Suprapubic skin (tissue), 4 donors: ENCODE measurements around the gene ZDHHC11B. TPM values are rescaled to one million over a fixed set of nuclear protein-coding genes. Genes with fewer than 3 reads are reported as not detected.
"Not testable (repeated sequence)": the region's sequence is repeated elsewhere in the genome, so short reads cannot be mapped to it uniquely, and the experiment has no call there.

Source experiments
- DNase-seq, 2 donors: peaks; one replicate each; pipeline ENCODE4 v3.0.0-alpha.2; 2019; ENCODE audit warnings: low spot score in 2 of 2
- H3K27ac ChIP-seq: fragments of 200-600 bp; sonication (generic); one replicate; pipeline ENCODE4 v1.5.1; 2019
- H3K27me3 ChIP-seq: fragments of 200-600 bp; sonication (generic); one replicate; pipeline ENCODE4 v1.5.1; 2019
- H3K36me3 ChIP-seq: fragments of 200-600 bp; sonication (generic); one replicate; pipeline ENCODE4 v1.5.1; 2019
- H3K4me1 ChIP-seq: fragments of 200-600 bp; sonication (generic); one replicate; pipeline ENCODE4 v1.5.1; 2019
- H3K4me3 ChIP-seq: fragments of 200-600 bp; sonication (generic); one replicate; pipeline ENCODE4 v1.5.1; 2019; ENCODE audit warnings: mild to moderate bottlenecking
- H3K9me3 ChIP-seq: fragments of 200-600 bp; sonication (generic); one replicate; pipeline ENCODE4 v1.5.1; 2019
- WGBS: methylation state at CpG from one replicate; pipeline ENCODE4 v1.1.5; 2018; 5-methylcytosine and 5-hydroxymethylcytosine counted together
- total RNA-seq, 4 donors: library from RNA; depleted of rRNA; stranded (reverse); fragments of >200 nt; gene quantifications; one replicate each; pipeline ENCODE4 v1.1.0, GENCODE V29; 2016

ZDHHC11B gene
- total RNA-seq, 4 donors from 2014 or later, result 9.3 to 35.2 (median 19.4) TPM

- H3K9me3 ChIP-seq, H3K27ac ChIP-seq, DNase-seq, H3K27me3 ChIP-seq, H3K36me3 ChIP-seq, H3K4me3 ChIP-seq, H3K4me1 ChIP-seq: not testable (repeated sequence)
- 92% methylated on average over 1 of the region's 1 CpG for WGBS
Observed at GRCh38 chr5:794948-795347, 10.4 kb upstream of the ZDHHC11B start.

GRCh38 chr5:788703-789102 is 4.2 kb upstream of the ZDHHC11B start:
- WGBS, result 91% methylated on average over 10 of the region's 10 CpGs

GRCh38 chr5:787857-788233 is 3.3 kb upstream of the ZDHHC11B start:
- H3K4me1 ChIP-seq, result peaks cover 25% of the 10 kb centered on the region
- H3K27me3 ChIP-seq, H3K9me3 ChIP-seq, H3K36me3 ChIP-seq, H3K27ac ChIP-seq, DNase-seq, H3K4me3 ChIP-seq: not testable (repeated sequence)
- WGBS, result 93% methylated on average over 6 of the region's 6 CpGs

More at GRCh38 chr5:788703-789102, 4.2 kb upstream of the ZDHHC11B start:
- DNase-seq, H3K9me3 ChIP-seq, H3K27me3 ChIP-seq, H3K27ac ChIP-seq, H3K4me3 ChIP-seq, H3K36me3 ChIP-seq: not testable (repeated sequence)
- H3K4me1 ChIP-seq, result peaks cover 18% of the 10 kb centered on the region

GRCh38 chr5:787224-787856 is 2.8 kb upstream of the ZDHHC11B start:
- not testable (repeated sequence) for DNase-seq, H3K9me3 ChIP-seq, H3K36me3 ChIP-seq, H3K27ac ChIP-seq, H3K27me3 ChIP-seq, H3K4me3 ChIP-seq
- peaks cover 25% of the 10 kb centered on the region for H3K4me1 ChIP-seq
- 92% methylated on average over 6 of the region's 18 CpGs for WGBS

GRCh38 chr5:785181-785705 is 714 bp upstream of the ZDHHC11B start:
- H3K9me3 ChIP-seq, H3K27ac ChIP-seq, H3K36me3 ChIP-seq, H3K27me3 ChIP-seq: not testable (repeated sequence)
- 13% methylated on average over 12 of the region's 43 CpGs for WGBS
- Histone ChIP-seq H3K4me1 (peaks cover 25% of the 10 kb centered on the region), H3K4me3 (peak overlapping the region; percentile 68)
- DNase-seq, result peak; percentile 71 to 77

- under 1% methylated on average over 35 of the region's 43 CpGs for WGBS
- not testable (repeated sequence) for H3K36me3 ChIP-seq, H3K27ac ChIP-seq, H3K9me3 ChIP-seq, H3K27me3 ChIP-seq
- peak overlapping the region; percentile 68 for H3K4me3 ChIP-seq
- H3K4me1 ChIP-seq, result peaks cover 25% of the 10 kb centered on the region
- DNase-seq, result peak; percentile 72 to 82
Observed at GRCh38 chr5:783881-784427, 575 bp downstream of the ZDHHC11B start.

- not testable (repeated sequence) for H3K27me3 ChIP-seq, H3K27ac ChIP-seq, DNase-seq, H3K36me3 ChIP-seq, H3K9me3 ChIP-seq
- Histone ChIP-seq H3K4me3 (peak overlapping the region; percentile 68), H3K4me1 (peaks cover 25% of the 10 kb centered on the region)
- 3% methylated on average over 25 of the region's 31 CpGs for WGBS
Observed at GRCh38 chr5:783049-783802, 1.3 kb downstream of the ZDHHC11B start.

GRCh38 chr5:782356-782755 is 2.2 kb downstream of the ZDHHC11B start:
- not testable (repeated sequence) for H3K27ac ChIP-seq, H3K27me3 ChIP-seq, H3K9me3 ChIP-seq, DNase-seq, H3K36me3 ChIP-seq, H3K4me3 ChIP-seq
- H3K4me1 ChIP-seq, result peaks cover 25% of the 10 kb centered on the region
- no CpG with 5 or more reads among the region's 12 CpGs for WGBS

GRCh38 chr5:780571-780970 is 4.0 kb downstream of the ZDHHC11B start:
- H3K27me3 ChIP-seq, H3K9me3 ChIP-seq, H3K36me3 ChIP-seq, H3K27ac ChIP-seq, H3K4me3 ChIP-seq: not testable (repeated sequence)
- 86% methylated on average over 13 of the region's 17 CpGs for WGBS
- peaks cover 34% of the 10 kb centered on the region for H3K4me1 ChIP-seq
- peak in 1 of 2 donors; percentile 83 for DNase-seq

- not testable (repeated sequence) for H3K9me3 ChIP-seq, H3K27me3 ChIP-seq, H3K4me3 ChIP-seq, H3K36me3 ChIP-seq, H3K27ac ChIP-seq
- peaks cover 20% of the 10 kb centered on the region for H3K4me1 ChIP-seq
- no CpG with 5 or more reads among the region's 9 CpGs for WGBS
- peak in 1 of 2 donors; percentile 65 for DNase-seq
Observed at GRCh38 chr5:778967-779366, 5.6 kb downstream of the ZDHHC11B start.

- H3K36me3 ChIP-seq, H3K27me3 ChIP-seq, H3K27ac ChIP-seq, H3K4me3 ChIP-seq, H3K9me3 ChIP-seq: not testable (repeated sequence)
- DNase-seq, result peak in 1 of 2 donors; percentile 68
- peaks cover 15% of the 10 kb centered on the region for H3K4me1 ChIP-seq
- WGBS, result 100% methylated on average over 3 of the region's 6 CpGs
Observed at GRCh38 chr5:778421-778820, 6.1 kb downstream of the ZDHHC11B start.
